Measurements from ENCODE around the gene DIP2C.

- TF ChIP-seq CTBP1 (IDR thresholded peaks at IDR 0.05; ENCODE audit: borderline replicate concordance): no peak
- TF ChIP-seq BHLHE40 (IDR thresholded peaks at IDR 0.05; ENCODE audit: borderline replicate concordance): no peak
- TF ChIP-seq SP1 (IDR thresholded peaks at IDR 0.05): no peak
- TF ChIP-seq NFRKB (IDR thresholded peaks at IDR 0.05): no peak
- no peak for TF ChIP-seq FOXA1 (IDR thresholded peaks at IDR 0.05)
- no peak for TF ChIP-seq FOXM1 (IDR thresholded peaks at IDR 0.05; ENCODE audit: borderline replicate concordance)
- TF ChIP-seq ELF4 (IDR thresholded peaks at IDR 0.05): no peak
- TF ChIP-seq L3MBTL2 (conservative IDR thresholded peaks at IDR 0.05): no peak
- no peak for TF ChIP-seq HDGF (IDR thresholded peaks at IDR 0.05; ENCODE audit: borderline replicate concordance)
- TF ChIP-seq LEF1 (IDR thresholded peaks at IDR 0.05; ENCODE audit: borderline replicate concordance): no peak
- no peak for TF ChIP-seq PKNOX1 (IDR thresholded peaks at IDR 0.05)
These were observed 266.3 kb downstream of the DIP2C start for GRCh38 chr10:423178-423577.

All from HEK293T (cell line).